Measurements from ENCODE around the gene FBN2. TPM values are rescaled to one million over a fixed set of nuclear protein-coding genes. Genes with fewer than 3 reads are reported as not detected.

FBN2 gene
- total RNA-seq, 2 donors from 2014 or later, result 0.16 to 0.25 TPM

GRCh38 chr5:128483738-128484137, 54.3 kb downstream of the FBN2 start:
- H3K27ac Mint-ChIP-seq, result no peak overlapping the region
- no peak overlapping the region for H3K4me3 Mint-ChIP-seq
- no peaks in the 10 kb centered on the region for H3K36me3 Mint-ChIP-seq (ENCODE audit: low read depth)
- DNase-seq (no peak), ATAC-seq (no peak)
- no peaks in the 10 kb centered on the region for H3K4me1 Mint-ChIP-seq
- H3K27me3 Mint-ChIP-seq, result no peaks in the 10 kb centered on the region
- no peaks in the 10 kb centered on the region for H3K9me3 ChIP-seq (ENCODE audit: control insufficient read depth, low read length, poor library complexity, severe bottlenecking)

GRCh38 chr5:128480906-128481633, 57.0 kb downstream of the FBN2 start:
- Mint-ChIP-seq H3K4me3 (no peak overlapping the region), H3K36me3 (ENCODE audit: low read depth) (no peaks in the 10 kb centered on the region), H3K27ac (no peak overlapping the region), H3K27me3 (no peaks in the 10 kb centered on the region), H3K4me1 (no peaks in the 10 kb centered on the region)
- no peaks in the 10 kb centered on the region for H3K9me3 ChIP-seq (ENCODE audit: control insufficient read depth, low read length, poor library complexity, severe bottlenecking)
- no peak for DNase-seq
- ATAC-seq, result no peak

- no peak for DNase-seq
- no peak for ATAC-seq
- H3K9me3 ChIP-seq (ENCODE audit: control insufficient read depth, low read length, poor library complexity, severe bottlenecking), result no peaks in the 10 kb centered on the region
- Mint-ChIP-seq H3K27ac (no peak overlapping the region), H3K36me3 (ENCODE audit: low read depth) (no peaks in the 10 kb centered on the region), H3K4me3 (no peak overlapping the region), H3K4me1 (no peaks in the 10 kb centered on the region), H3K27me3 (no peaks in the 10 kb centered on the region)
Measured at GRCh38 chr5:128480158-128480557, 57.9 kb downstream of the FBN2 start.

GRCh38 chr5:128478386-128479368, 59.4 kb downstream of the FBN2 start:
- H3K36me3 Mint-ChIP-seq (ENCODE audit: low read depth), result no peaks in the 10 kb centered on the region
- H3K27ac Mint-ChIP-seq, result no peak overlapping the region
- no peak for DNase-seq
- no peak overlapping the region for H3K4me3 Mint-ChIP-seq
- no peaks in the 10 kb centered on the region for H3K4me1 Mint-ChIP-seq
- ATAC-seq, result no peak
- H3K9me3 ChIP-seq (ENCODE audit: control insufficient read depth, low read length, poor library complexity, severe bottlenecking), result no peaks in the 10 kb centered on the region
- H3K27me3 Mint-ChIP-seq, result no peaks in the 10 kb centered on the region

GRCh38 chr5:128477944-128478343, 60.1 kb downstream of the FBN2 start:
- H3K9me3 ChIP-seq (ENCODE audit: control insufficient read depth, low read length, poor library complexity, severe bottlenecking), result no peaks in the 10 kb centered on the region
- H3K4me3 Mint-ChIP-seq, result no peak overlapping the region
- no peaks in the 10 kb centered on the region for H3K4me1 Mint-ChIP-seq
- no peak overlapping the region for H3K27ac Mint-ChIP-seq
- ATAC-seq (no peak), DNase-seq (no peak)
- no peaks in the 10 kb centered on the region for H3K36me3 Mint-ChIP-seq (ENCODE audit: low read depth)
- H3K27me3 Mint-ChIP-seq, result no peaks in the 10 kb centered on the region

- H3K27me3 Mint-ChIP-seq, result no peaks in the 10 kb centered on the region
- ATAC-seq (no peak), DNase-seq (no peak)
- no peaks in the 10 kb centered on the region for H3K36me3 Mint-ChIP-seq (ENCODE audit: low read depth)
- H3K27ac Mint-ChIP-seq, result no peak overlapping the region
- H3K4me1 Mint-ChIP-seq, result no peaks in the 10 kb centered on the region
- H3K4me3 Mint-ChIP-seq, result no peak overlapping the region
- no peaks in the 10 kb centered on the region for H3K9me3 ChIP-seq (ENCODE audit: control insufficient read depth, low read length, poor library complexity, severe bottlenecking)
Measured at GRCh38 chr5:128475693-128476092, 62.4 kb downstream of the FBN2 start.

GRCh38 chr5:128472919-128473318, 65.1 kb downstream of the FBN2 start:
- no peaks in the 10 kb centered on the region for H3K9me3 ChIP-seq (ENCODE audit: control insufficient read depth, low read length, poor library complexity, severe bottlenecking)
- H3K4me1 Mint-ChIP-seq, result no peaks in the 10 kb centered on the region
- H3K36me3 Mint-ChIP-seq (ENCODE audit: low read depth), result no peaks in the 10 kb centered on the region
- H3K4me3 Mint-ChIP-seq, result no peak overlapping the region
- no peak for ATAC-seq
- no peaks in the 10 kb centered on the region for H3K27me3 Mint-ChIP-seq
- H3K27ac Mint-ChIP-seq, result no peak overlapping the region
- no peak for DNase-seq

- no peaks in the 10 kb centered on the region for H3K36me3 Mint-ChIP-seq (ENCODE audit: low read depth)
- H3K27ac Mint-ChIP-seq, result no peak overlapping the region
- no peak overlapping the region for H3K4me3 Mint-ChIP-seq
- H3K4me1 Mint-ChIP-seq, result no peaks in the 10 kb centered on the region
- DNase-seq, result no peak
- H3K9me3 ChIP-seq (ENCODE audit: control insufficient read depth, low read length, poor library complexity, severe bottlenecking), result no peaks in the 10 kb centered on the region
- H3K27me3 Mint-ChIP-seq, result no peaks in the 10 kb centered on the region
- ATAC-seq, result no peak
Measured at GRCh38 chr5:128472036-128472435, 66.0 kb downstream of the FBN2 start.

- Mint-ChIP-seq H3K27ac (no peak overlapping the region), H3K4me1 (no peaks in the 10 kb centered on the region), H3K27me3 (no peaks in the 10 kb centered on the region), H3K36me3 (ENCODE audit: low read depth) (no peaks in the 10 kb centered on the region), H3K4me3 (no peak overlapping the region)
- no peak for ATAC-seq
- no peaks in the 10 kb centered on the region for H3K9me3 ChIP-seq (ENCODE audit: control insufficient read depth, low read length, poor library complexity, severe bottlenecking)
- DNase-seq, result no peak
Measured at GRCh38 chr5:128470663-128471062, 67.4 kb downstream of the FBN2 start.

- no peak overlapping the region for H3K27ac Mint-ChIP-seq
- H3K4me3 Mint-ChIP-seq, result no peak overlapping the region
- no peaks in the 10 kb centered on the region for H3K9me3 ChIP-seq (ENCODE audit: control insufficient read depth, low read length, poor library complexity, severe bottlenecking)
- no peak for DNase-seq
- no peaks in the 10 kb centered on the region for H3K27me3 Mint-ChIP-seq
- no peaks in the 10 kb centered on the region for H3K36me3 Mint-ChIP-seq (ENCODE audit: low read depth)
- H3K4me1 Mint-ChIP-seq, result no peaks in the 10 kb centered on the region
- ATAC-seq, result no peak
Measured at GRCh38 chr5:128469912-128470311, 68.1 kb downstream of the FBN2 start.

- H3K36me3 Mint-ChIP-seq (ENCODE audit: low read depth), result no peaks in the 10 kb centered on the region
- no peaks in the 10 kb centered on the region for H3K4me1 Mint-ChIP-seq
- H3K4me3 Mint-ChIP-seq, result no peak overlapping the region
- ATAC-seq (no peak), DNase-seq (no peak)
- no peak overlapping the region for H3K27ac Mint-ChIP-seq
- H3K9me3 ChIP-seq (ENCODE audit: control insufficient read depth, low read length, poor library complexity, severe bottlenecking), result no peaks in the 10 kb centered on the region
- H3K27me3 Mint-ChIP-seq, result peaks cover 4% of the 10 kb centered on the region
Measured at GRCh38 chr5:128466980-128467379, 71.1 kb downstream of the FBN2 start.

- no peak for ATAC-seq
- H3K4me3 Mint-ChIP-seq, result no peak overlapping the region
Measured at GRCh38 chr5:128466554-128466953, 71.5 kb downstream of the FBN2 start.

GRCh38 chr5:128464596-128464995, 73.4 kb downstream of the FBN2 start:
- H3K36me3 Mint-ChIP-seq (ENCODE audit: low read depth), result no peaks in the 10 kb centered on the region
- no peaks in the 10 kb centered on the region for H3K4me1 Mint-ChIP-seq
- peaks cover 4% of the 10 kb centered on the region for H3K27me3 Mint-ChIP-seq
- H3K27ac Mint-ChIP-seq, result no peak overlapping the region
- H3K4me3 Mint-ChIP-seq, result no peak overlapping the region
- DNase-seq (no peak), ATAC-seq (no peak)
- H3K9me3 ChIP-seq (ENCODE audit: control insufficient read depth, low read length, poor library complexity, severe bottlenecking), result no peaks in the 10 kb centered on the region

More at GRCh38 chr5:128466554-128466953, 71.5 kb downstream of the FBN2 start:
- DNase-seq, result no peak
- Mint-ChIP-seq H3K27ac (no peak overlapping the region), H3K36me3 (ENCODE audit: low read depth) (no peaks in the 10 kb centered on the region), H3K4me1 (no peaks in the 10 kb centered on the region), H3K27me3 (peaks cover 4% of the 10 kb centered on the region)
- H3K9me3 ChIP-seq (ENCODE audit: control insufficient read depth, low read length, poor library complexity, severe bottlenecking), result no peaks in the 10 kb centered on the region
